HepG2 (cell line): ENCODE measurements around the gene VIM. TPM values are rescaled to one million over a fixed set of nuclear protein-coding genes. Genes with fewer than 3 reads are reported as not detected.

Experiments
- ATAC-seq: fragments of 200-7000 bp; cut with Tn5 transposase; 3 replicates; pipeline ENCODE4 v1.9.1; 2020; ENCODE audit warnings: mild to moderate bottlenecking, moderate library complexity
- BruUV-seq: library from RNA; stranded (reverse); fragments of 400-500 nt; replicated peaks from 2 replicates; lab custom pipeline; 2021; lab: Mats Ljungman, UMichigan
- CTCF ChIA-PET: fragments of 300-600 bp; formaldehyde crosslinking; extraction: SDS; loops from one replicate; lab custom pipeline; 2021; ENCODE audit warnings: low total read pairs, inconsistent platforms, low intra/inter-chr PET ratio; lab: Yijun Ruan, JAX
- POLR2A ChIA-PET: fragments of 350-600 bp; sonication (Branson Sonifier 250); formaldehyde crosslinking; loops from one replicate; lab custom pipeline; 2020; ENCODE audit warnings: antibody characterized with exemption, inconsistent platforms; lab: Yijun Ruan, JAX
- DNase-seq: peaks from one replicate; pipeline ENCODE4 v3.0.0-alpha.2; 2015; ENCODE audit warnings: low spot score
- FAIRE-seq: peaks from 3 replicates; lab custom pipeline; 2011; peaks lifted over from hg19 to GRCh38; lab: Jason Lieb, UNC
- H2AFZ ChIP-seq: one replicate; pipeline ENCODE4 v1.6.1; 2011; ENCODE audit warnings: low read length, inconsistent platforms
- H3K27ac ChIP-seq: fragments of 300-600 bp; 3 replicates; pipeline ENCODE4 v1.8.0; 2011; ENCODE audit warnings: mixed run types, mild to moderate bottlenecking, mixed read lengths, low read length, inconsistent platforms; ENCODE audit not compliant: insufficient read depth; ENCODE audit errors: extremely low read length
- H3K27me3 ChIP-seq, 2 experiments: fragments of 200-600 bp in 1 of 2; 2 replicates in 1 of 2; 3 replicates in 1 of 2; pipeline versions ENCODE4 v1.6.0 to v1.8.0; 2011; ENCODE audit warnings: low read length in 2 of 2, mild to moderate bottlenecking in 2 of 2, moderate library complexity in 2 of 2, inconsistent platforms in 1 of 2; ENCODE audit not compliant: insufficient read depth in 2 of 2, control insufficient read depth in 1 of 2
- H3K36me3 ChIP-seq, 2 experiments: fragments of 200-600 bp in 1 of 2; replicated peaks in 1 of 2; 2 replicates in 1 of 2; 3 replicates in 1 of 2; pipeline versions ENCODE4 v1.5.1 to v1.8.0; 2011; ENCODE audit warnings: low read length in 2 of 2, inconsistent platforms in 1 of 2; ENCODE audit not compliant: insufficient read depth in 2 of 2, control insufficient read depth in 1 of 2
- H3K4me1 ChIP-seq: 2 replicates; pipeline ENCODE4 v1.5.1; 2012; ENCODE audit warnings: low read length, inconsistent platforms; ENCODE audit not compliant: insufficient read depth
- H3K4me2 ChIP-seq: 2 replicates; pipeline ENCODE4 v1.6.0; 2011; ENCODE audit warnings: low read depth, low read length, inconsistent platforms
- H3K4me3 ChIP-seq, 3 experiments: fragments of 200-600 bp in 1 of 3; sonication (generic), shearing (Covaris generic) in 1 of 3; replicated peaks in 1 of 3; 2 replicates each; pipeline ENCODE4 v1.5.1; 2011 to 2016; ENCODE audit warnings: low read length in 3 of 3, inconsistent platforms in 2 of 3, low read depth in 2 of 3, mild to moderate bottlenecking in 2 of 3, control low read depth in 1 of 3, mixed read lengths in 1 of 3; ENCODE audit not compliant: insufficient read depth in 1 of 3
- H3K79me2 ChIP-seq: one replicate; pipeline ENCODE4 v1.6.1; 2011; ENCODE audit warnings: low read length, inconsistent platforms; ENCODE audit not compliant: insufficient read depth
- H3K9ac ChIP-seq: 2 replicates; pipeline ENCODE4 v1.6.0; 2011; ENCODE audit warnings: mild to moderate bottlenecking, low read depth, low read length, inconsistent platforms; ENCODE audit not compliant: insufficient read depth
- H3K9me3 ChIP-seq: 2 replicates; pipeline ENCODE4 v1.5.1; 2012; ENCODE audit warnings: mild to moderate bottlenecking, low read length
- H4K20me1 ChIP-seq: 2 replicates; pipeline ENCODE4 v1.6.0; 2011; ENCODE audit warnings: inconsistent platforms, mild to moderate bottlenecking, low read length, moderate library complexity; ENCODE audit not compliant: insufficient read depth
- CEBPG ChIP-seq: IDR thresholded peaks from 2 replicates; pipeline ENCODE4 v1.6.1; 2016
- GRHL1 ChIP-seq: sonication (generic); formaldehyde crosslinking; conservative IDR thresholded peaks from 2 replicates; pipeline ENCODE4 v1.8.0; 2022; ENCODE audit warnings: missing genetic modification reagents
- MAZ ChIP-seq, 2 experiments: sonication (generic) in 1 of 2; formaldehyde crosslinking in 1 of 2; IDR thresholded peaks; 2 replicates each; pipeline versions ENCODE4 v1.5.0 to v1.6.1; 2012 to 2020; ENCODE audit warnings: low read depth in 2 of 2, mild to moderate bottlenecking in 2 of 2, borderline replicate concordance in 1 of 2, improper control_type of control experiment in 1 of 2, low read length in 1 of 2, missing genetic modification reagents in 1 of 2, moderate library complexity in 1 of 2
- NFE2L1 ChIP-seq: sonication (generic); formaldehyde crosslinking; IDR thresholded peaks from 2 replicates; pipeline ENCODE4 v1.4.0; 2020; ENCODE audit warnings: missing genetic modification reagents, mild to moderate bottlenecking, borderline replicate concordance
- POLR2A ChIP-seq, 2 experiments: IDR thresholded peaks; 2 replicates each; pipeline ENCODE4 v1.6.1; 2011; ENCODE audit warnings: low read depth in 2 of 2, low read length in 2 of 2, mild to moderate bottlenecking in 1 of 2, moderate library complexity in 1 of 2; ENCODE audit not compliant: insufficient read depth in 1 of 2
- RXRB ChIP-seq: IDR thresholded peaks from 2 replicates; pipeline ENCODE4 v1.6.1; 2016; ENCODE audit warnings: borderline replicate concordance, missing genetic modification reagents, missing compliant biosample characterization
- SCMH1 ChIP-seq: sonication (generic); formaldehyde crosslinking; IDR thresholded peaks from 2 replicates; pipeline ENCODE4 v1.9.0; 2021; ENCODE audit warnings: missing genetic modification reagents, mild to moderate bottlenecking, borderline replicate concordance
- ZNF18 ChIP-seq: sonication (generic); formaldehyde crosslinking; IDR thresholded peaks from 2 replicates; pipeline ENCODE4 v1.8.0; 2022; ENCODE audit warnings: mild to moderate bottlenecking, missing genetic modification reagents; ENCODE audit not compliant: insufficient replicate concordance
- ZNF329 ChIP-seq: sonication (generic); formaldehyde crosslinking; IDR thresholded peaks from 2 replicates; pipeline ENCODE4 v1.9.0; 2021; ENCODE audit warnings: low read depth, mild to moderate bottlenecking, missing genetic modification reagents
- WGBS: methylation state at CpG from one replicate; pipeline ENCODE4 v1.1.6; 2017; ENCODE audit warnings: low lambda C conversion rate; 5-methylcytosine and 5-hydroxymethylcytosine counted together
- in situ Hi-C: cut with HindIII; loops from 2 replicates; pipeline ENCODE4 v1.10.0; 2017; ENCODE audit warnings: low pct_unique_long_range_greater_than_20kb; ENCODE audit not compliant: extremely low pct_ligation_motif_present
- intact Hi-C: fragments of 100-400 bp; cut with micrococcal nuclease; formaldehyde crosslinking; loops from one replicate; pipeline ENCODE4 v1.10.0; 2022; ENCODE audit not compliant: unreplicated experiment
- polyA plus RNA-seq, 8 experiments: library from polyadenylated mRNA; depleted of rRNA in 3 of 8; stranded (reverse) in 7 of 8; unstranded in 1 of 8; fragments of >200 nt; fragmentation: Illumina TruSeq in 4 of 8; extraction: Trizol in 4 of 8; gene quantifications; 2 replicates each; pipeline versions ENCODE4 v1.2.1 to v1.2.3, GENCODE V29; 2011 to 2016; ENCODE audit warnings: low read depth in 4 of 8, missing spikeins in 1 of 8, mixed read lengths in 1 of 8; ENCODE audit not compliant: insufficient read depth in 1 of 8
- total RNA-seq, 5 experiments: library from RNA; depleted of rRNA; stranded (reverse); fragments of >200 nt; fragmentation: Illumina TruSeq; extraction: Trizol; gene quantifications; 2 replicates each; pipeline ENCODE4 v1.2.3, GENCODE V29; 2016; ENCODE audit warnings: low read depth in 1 of 5
- TF ChIP-seq, protein P1 (sequence below): sonication (generic); formaldehyde crosslinking; IDR thresholded peaks from 2 replicates; pipeline ENCODE4 v1.4.0; 2020; ENCODE audit warnings: missing genetic modification reagents, borderline replicate concordance
- TF ChIP-seq, protein P2 (sequence below): sonication (generic); formaldehyde crosslinking; IDR thresholded peaks from 2 replicates; pipeline ENCODE4 v1.5.1; 2020; ENCODE audit warnings: mild to moderate bottlenecking, missing genetic modification reagents, moderate library complexity

Gene VIM
- total and polyA plus RNA-seq, 2 of the 13 experiments (the other 11 are each of a cell fraction or from before 2014, with no cell fraction given): not detected

DNA sequence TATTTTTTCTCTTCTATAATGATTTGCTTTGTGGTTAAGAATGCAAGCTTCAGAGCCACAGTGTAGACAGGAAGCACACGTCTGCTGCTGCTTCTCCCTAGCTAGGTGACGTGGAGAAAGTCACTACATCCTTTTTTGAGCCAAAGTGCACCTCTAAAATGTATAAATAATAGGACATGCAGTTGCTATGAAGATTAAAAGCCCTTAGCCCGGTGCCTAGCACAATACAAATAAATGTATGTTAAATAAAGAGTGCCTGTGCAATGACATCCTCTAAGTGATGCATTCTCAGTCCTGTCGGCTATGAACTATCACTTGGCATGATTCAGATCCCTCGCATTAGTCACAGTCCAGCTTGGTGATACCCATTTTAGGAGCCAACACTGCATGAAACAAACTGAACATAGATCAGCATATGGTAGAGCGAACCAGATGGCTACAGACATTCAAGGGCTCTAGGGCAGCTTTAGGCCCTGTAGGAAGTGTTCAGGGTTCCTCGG is 21.8 kb upstream of the VIM start:
- H3K9me3 ChIP-seq: no peaks in the 10 kb centered on the region
- FAIRE-seq: no peak
- H3K36me3 ChIP-seq: no peaks in the 10 kb centered on the region
- no peaks in the 10 kb centered on the region; a peak in 1 of 5 replicates for H3K27me3 ChIP-seq
- H3K4me3 ChIP-seq: no peak overlapping the region
- H3K4me2 ChIP-seq: no peak overlapping the region
- no peak for DNase-seq
- intact Hi-C loops: no loop called here
- ATAC-seq: no peak
- H4K20me1 ChIP-seq: no peaks in the 10 kb centered on the region
- H3K79me2 ChIP-seq: no peaks in the 10 kb centered on the region
- WGBS: 38% methylated on average over 7 of the region's 7 CpGs
- BruUV-seq: no TSS peak
- H2AFZ ChIP-seq: no peak overlapping the region
- peaks cover 11% of the 10 kb centered on the region; the same call in 1 of the 2 replicates for H3K4me1 ChIP-seq
- no peak overlapping the region for H3K27ac ChIP-seq
- ChIA-PET CTCF (no interaction called here), POLR2A (no interaction called here)
- in situ Hi-C loops: no loop called here
- no peak overlapping the region for H3K9ac ChIP-seq
- TF ChIP-seq ZNF329 (CRISPR knock-in tag): no peak
- TF ChIP-seq, protein P1, sequence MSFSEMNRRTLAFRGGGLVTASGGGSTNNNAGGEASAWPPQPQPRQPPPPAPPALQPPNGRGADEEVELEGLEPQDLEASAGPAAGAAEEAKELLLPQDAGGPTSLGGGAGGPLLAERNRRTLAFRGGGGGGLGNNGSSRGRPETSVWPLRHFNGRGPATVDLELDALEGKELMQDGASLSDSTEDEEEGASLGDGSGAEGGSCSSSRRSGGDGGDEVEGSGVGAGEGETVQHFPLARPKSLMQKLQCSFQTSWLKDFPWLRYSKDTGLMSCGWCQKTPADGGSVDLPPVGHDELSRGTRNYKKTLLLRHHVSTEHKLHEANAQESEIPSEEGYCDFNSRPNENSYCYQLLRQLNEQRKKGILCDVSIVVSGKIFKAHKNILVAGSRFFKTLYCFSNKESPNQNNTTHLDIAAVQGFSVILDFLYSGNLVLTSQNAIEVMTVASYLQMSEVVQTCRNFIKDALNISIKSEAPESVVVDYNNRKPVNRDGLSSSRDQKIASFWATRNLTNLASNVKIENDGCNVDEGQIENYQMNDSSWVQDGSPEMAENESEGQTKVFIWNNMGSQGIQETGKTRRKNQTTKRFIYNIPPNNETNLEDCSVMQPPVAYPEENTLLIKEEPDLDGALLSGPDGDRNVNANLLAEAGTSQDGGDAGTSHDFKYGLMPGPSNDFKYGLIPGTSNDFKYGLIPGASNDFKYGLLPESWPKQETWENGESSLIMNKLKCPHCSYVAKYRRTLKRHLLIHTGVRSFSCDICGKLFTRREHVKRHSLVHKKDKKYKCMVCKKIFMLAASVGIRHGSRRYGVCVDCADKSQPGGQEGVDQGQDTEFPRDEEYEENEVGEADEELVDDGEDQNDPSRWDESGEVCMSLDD (CRISPR knock-in tag): no peak
- TF ChIP-seq SCMH1 (CRISPR knock-in tag): no peak
- TF ChIP-seq CEBPG (CRISPR knock-in tag): no peak
- TF ChIP-seq, protein P2, sequence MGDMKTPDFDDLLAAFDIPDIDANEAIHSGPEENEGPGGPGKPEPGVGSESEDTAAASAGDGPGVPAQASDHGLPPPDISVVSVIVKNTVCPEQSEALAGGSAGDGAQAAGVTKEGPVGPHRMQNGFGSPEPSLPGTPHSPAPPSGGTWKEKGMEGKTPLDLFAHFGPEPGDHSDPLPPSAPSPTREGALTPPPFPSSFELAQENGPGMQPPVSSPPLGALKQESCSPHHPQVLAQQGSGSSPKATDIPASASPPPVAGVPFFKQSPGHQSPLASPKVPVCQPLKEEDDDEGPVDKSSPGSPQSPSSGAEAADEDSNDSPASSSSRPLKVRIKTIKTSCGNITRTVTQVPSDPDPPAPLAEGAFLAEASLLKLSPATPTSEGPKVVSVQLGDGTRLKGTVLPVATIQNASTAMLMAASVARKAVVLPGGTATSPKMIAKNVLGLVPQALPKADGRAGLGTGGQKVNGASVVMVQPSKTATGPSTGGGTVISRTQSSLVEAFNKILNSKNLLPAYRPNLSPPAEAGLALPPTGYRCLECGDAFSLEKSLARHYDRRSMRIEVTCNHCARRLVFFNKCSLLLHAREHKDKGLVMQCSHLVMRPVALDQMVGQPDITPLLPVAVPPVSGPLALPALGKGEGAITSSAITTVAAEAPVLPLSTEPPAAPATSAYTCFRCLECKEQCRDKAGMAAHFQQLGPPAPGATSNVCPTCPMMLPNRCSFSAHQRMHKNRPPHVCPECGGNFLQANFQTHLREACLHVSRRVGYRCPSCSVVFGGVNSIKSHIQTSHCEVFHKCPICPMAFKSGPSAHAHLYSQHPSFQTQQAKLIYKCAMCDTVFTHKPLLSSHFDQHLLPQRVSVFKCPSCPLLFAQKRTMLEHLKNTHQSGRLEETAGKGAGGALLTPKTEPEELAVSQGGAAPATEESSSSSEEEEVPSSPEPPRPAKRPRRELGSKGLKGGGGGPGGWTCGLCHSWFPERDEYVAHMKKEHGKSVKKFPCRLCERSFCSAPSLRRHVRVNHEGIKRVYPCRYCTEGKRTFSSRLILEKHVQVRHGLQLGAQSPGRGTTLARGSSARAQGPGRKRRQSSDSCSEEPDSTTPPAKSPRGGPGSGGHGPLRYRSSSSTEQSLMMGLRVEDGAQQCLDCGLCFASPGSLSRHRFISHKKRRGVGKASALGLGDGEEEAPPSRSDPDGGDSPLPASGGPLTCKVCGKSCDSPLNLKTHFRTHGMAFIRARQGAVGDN (CRISPR knock-in tag): no peak
- TF ChIP-seq POLR2A (IDR thresholded peaks at IDR 0.05; ENCODE audit: insufficient read depth in 1 of 2, low read depth in 2 of 2, low read length in 2 of 2): no peak
- TF ChIP-seq RXRB (CRISPR knock-in tag): no peak
- no peak for TF ChIP-seq ZNF18 (CRISPR knock-in tag)
- no peak for TF ChIP-seq MAZ (IDR thresholded peaks at IDR 0.05; ENCODE audit: borderline replicate concordance, low read depth, low read length)
- no peak for TF ChIP-seq MAZ (CRISPR knock-in tag; IDR thresholded peaks at IDR 0.05; ENCODE audit: low read depth)
- no peak for TF ChIP-seq GRHL1 (CRISPR knock-in tag)
- no peak for TF ChIP-seq NFE2L1 (CRISPR knock-in tag)
